GM18868 (cell line): ENCODE data around the gene PAQR5.

Experiments used
- ATAC-seq: cut with Tn5 transposase; IDR thresholded peaks from one replicate; pipeline ENCODE4 v1.9.1; 2021; ENCODE audit warnings: mild to moderate bottlenecking, moderate library complexity; ENCODE audit not compliant: unreplicated experiment

PAQR5 gene

DNA sequence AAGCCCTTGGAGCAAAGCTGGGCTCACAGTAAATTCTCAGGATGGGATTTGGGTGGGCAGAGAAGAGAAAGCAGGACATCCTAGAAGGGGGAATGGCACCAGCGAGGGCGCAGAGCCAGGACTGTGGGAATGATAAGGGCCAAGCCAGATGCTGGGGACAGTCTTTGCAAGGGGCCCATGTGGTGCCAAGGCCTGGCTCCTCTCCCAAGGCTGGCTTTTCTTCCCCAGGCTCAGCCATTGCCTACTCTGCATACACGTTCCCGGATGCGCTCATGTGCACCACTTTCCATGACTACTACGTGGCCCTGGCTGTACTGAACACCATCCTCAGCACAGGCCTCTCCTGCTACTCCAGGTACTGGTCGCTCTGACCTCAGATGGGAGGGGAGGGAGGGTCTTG, 90.7 kb downstream of the PAQR5 start:
- no peak for ATAC-seq

DNA sequence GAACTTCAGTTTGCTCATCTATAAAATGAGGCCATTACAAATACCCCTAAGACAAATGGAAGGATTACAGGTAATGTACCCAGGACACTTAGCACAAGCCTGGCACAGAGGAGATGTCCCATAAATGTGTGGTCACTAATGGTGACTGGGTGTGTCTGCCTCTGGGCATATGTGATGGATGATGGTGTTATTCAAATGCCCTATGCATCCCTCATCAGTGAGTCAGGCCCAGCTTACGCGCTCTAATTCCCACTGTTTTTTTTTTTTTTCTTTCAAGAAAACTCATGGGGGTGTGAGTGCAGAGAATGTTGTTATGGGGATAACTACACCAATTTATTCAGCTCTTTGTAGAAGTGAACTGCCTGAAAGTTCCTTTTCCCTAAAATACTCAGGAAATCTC, 91.9 kb downstream of the PAQR5 start:
- no peak for ATAC-seq

- no peak for ATAC-seq
These were observed 92.5 kb downstream of the PAQR5 start for GRCh38 chr15:69391046-69391757.

DNA sequence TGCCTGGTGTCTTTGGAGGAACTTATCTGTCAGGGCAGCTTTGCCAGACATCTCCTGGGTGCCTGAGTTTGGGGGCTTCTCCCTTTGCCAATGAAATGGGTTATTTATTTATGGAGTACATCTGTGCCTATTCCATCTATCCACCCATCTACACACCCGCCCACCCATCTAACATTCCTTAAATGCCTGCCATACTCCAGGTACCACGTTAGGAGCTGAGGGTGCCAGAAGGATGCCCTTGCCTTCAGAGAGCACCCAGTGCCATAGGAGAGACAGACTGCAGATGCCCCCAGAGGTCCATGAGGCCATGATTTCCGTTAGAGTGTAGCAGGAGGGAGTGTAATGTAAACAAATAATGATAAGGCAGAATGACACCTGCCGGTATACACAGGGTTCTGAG, 93.6 kb downstream of the PAQR5 start:
- no peak for ATAC-seq

DNA sequence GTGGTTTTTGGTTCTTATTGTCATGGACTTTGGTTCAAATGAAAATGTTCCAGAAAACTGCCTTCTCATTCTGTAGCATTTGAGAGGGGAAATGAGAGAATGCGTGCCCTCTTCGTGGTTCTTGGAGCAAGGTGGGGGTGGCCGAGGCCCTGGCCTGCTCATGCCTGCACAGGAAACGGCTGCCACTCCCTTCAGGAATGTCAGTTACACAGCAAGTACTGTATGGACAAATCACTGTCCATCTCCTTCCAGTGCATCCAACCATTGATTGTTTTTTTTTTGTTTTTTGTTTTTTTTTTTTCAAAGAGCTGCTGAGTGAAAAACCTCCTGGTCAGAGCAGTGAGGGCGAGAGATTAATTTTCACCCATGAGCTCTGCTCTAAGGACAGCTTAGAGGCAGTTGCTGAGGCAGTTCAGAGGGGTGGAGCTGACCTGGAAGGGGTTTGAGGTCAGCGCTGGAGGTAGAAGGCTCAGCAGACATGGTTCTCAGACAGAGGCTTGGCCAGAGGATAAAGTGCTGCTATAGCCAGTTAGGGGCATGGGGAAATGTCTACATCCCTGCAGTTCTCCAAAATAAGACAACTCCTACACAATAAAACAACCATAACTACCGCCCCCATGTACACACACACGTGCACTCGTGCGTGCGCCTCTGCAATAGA, 95.2 kb downstream of the PAQR5 start:
- ATAC-seq, result no peak

- peak; percentile 70 for ATAC-seq
These were observed 96.0 kb downstream of the PAQR5 start for GRCh38 chr15:69394556-69395282.

DNA sequence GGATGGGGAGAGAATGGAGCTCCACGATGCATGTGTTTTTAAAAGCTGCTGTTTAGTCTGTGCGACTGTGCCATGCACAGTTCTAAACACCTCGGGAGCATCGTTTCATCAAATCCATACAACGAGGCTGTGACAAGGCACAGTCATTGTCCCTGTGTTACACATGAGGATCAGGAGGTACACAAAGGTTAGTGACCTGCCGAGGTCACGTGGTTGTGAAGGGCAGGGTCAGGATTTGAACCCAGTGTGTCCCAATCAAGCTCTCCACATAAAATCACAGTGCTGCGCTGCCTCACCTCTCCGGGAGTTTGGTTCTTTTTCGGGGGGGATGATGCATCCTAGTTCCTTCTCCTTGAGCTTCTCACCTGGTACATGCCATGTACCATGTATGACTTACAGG, 96.7 kb downstream of the PAQR5 start:
- ATAC-seq, result no peak

GRCh38 chr15:69395991-69396390, 97.3 kb downstream of the PAQR5 start:
- no peak for ATAC-seq

DNA sequence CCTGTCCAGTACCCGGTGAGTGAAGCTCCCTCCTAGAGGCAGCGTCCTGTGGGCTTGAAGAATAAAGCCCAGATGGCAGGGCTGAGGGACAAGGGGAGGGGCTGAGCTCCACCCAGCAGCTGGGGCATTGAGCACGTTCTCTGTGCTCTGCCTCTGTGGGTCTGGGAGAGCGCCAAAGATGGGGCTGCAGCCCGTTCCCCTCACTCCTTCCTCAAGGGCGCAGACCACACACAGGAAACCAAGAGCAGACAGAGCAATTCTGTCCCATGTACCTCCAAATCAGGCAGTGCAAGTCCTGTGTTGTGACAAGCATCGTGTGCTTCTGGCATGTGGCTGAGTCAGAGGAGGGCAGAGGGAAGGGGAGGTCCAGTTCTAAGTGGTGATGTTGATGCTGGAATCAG, 99.8 kb downstream of the PAQR5 start:
- no peak for ATAC-seq

GRCh38 chr15:69400850-69401249, 102.1 kb downstream of the PAQR5 start:
- no peak for ATAC-seq

DNA sequence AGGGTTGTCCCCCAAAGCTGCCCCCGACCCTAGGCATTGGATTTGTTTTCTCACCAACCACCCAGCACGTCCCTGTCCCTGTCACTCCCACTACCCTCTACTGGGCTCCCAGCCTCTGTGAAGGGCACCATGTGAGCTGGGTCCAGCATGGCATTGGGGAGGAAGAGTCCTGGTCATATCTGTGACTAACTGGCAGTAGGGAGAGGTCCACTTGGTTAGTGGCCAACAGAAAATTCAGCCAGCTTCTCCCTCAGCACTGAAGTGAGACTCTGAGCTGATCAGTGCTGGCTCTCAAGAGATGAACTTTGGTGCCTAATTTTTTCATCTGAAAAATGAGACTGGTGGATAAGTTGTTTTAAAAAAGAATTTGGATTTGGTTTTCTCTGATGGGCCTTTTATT, 104.1 kb downstream of the PAQR5 start:
- no peak for ATAC-seq

- ATAC-seq, result no peak
These were observed 104.9 kb downstream of the PAQR5 start for GRCh38 chr15:69403594-69403993.

DNA sequence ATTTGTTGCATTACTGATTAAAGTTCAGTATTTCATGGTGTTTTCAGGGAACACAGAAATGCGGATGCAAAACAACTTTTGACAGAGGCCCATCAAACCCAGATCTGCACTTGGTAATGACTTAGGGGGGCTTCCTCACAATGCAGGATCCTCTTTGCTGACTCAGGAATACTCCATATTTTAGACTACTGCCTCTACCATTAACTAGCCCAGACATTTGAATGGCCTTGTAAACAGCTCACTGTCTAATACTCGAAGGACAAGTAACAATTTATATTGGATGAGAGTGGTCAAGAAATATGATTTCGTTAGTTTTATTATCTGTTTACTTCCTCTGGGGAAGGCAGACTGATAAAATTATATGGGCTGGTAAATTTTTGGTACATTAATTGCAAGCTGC, 106.4 kb downstream of the PAQR5 start:
- no peak for ATAC-seq

- ATAC-seq, result no peak
These were observed 109.1 kb downstream of the PAQR5 start for GRCh38 chr15:69407719-69408400.

DNA sequence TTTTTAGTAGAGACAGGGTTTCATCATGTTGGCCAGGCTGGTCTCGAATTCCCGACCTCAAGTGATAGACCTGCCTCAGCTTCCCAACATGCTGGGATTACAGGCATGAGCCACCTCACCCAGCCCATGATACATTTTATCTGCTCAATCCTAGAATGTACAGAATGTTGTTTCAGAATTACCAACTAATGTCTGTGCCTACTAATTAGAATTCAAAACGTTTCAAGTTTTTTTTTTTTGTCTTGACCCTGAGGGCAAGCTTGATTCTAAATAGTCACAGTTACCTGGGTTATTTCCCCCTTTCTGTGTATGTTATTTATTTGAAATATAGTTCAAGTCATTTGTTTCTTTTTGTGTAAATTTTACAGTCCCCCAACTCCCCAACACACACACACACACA, 110.1 kb downstream of the PAQR5 start:
- no peak for ATAC-seq

- ATAC-seq, result no peak
These were observed 111.6 kb downstream of the PAQR5 start for GRCh38 chr15:69410248-69410874.

GRCh38 chr15:69412274-69412673, 113.6 kb downstream of the PAQR5 start:
- ATAC-seq, result no peak

- ATAC-seq, result no peak
These were observed 114.0 kb downstream of the PAQR5 start for GRCh38 chr15:69412701-69413100.

DNA sequence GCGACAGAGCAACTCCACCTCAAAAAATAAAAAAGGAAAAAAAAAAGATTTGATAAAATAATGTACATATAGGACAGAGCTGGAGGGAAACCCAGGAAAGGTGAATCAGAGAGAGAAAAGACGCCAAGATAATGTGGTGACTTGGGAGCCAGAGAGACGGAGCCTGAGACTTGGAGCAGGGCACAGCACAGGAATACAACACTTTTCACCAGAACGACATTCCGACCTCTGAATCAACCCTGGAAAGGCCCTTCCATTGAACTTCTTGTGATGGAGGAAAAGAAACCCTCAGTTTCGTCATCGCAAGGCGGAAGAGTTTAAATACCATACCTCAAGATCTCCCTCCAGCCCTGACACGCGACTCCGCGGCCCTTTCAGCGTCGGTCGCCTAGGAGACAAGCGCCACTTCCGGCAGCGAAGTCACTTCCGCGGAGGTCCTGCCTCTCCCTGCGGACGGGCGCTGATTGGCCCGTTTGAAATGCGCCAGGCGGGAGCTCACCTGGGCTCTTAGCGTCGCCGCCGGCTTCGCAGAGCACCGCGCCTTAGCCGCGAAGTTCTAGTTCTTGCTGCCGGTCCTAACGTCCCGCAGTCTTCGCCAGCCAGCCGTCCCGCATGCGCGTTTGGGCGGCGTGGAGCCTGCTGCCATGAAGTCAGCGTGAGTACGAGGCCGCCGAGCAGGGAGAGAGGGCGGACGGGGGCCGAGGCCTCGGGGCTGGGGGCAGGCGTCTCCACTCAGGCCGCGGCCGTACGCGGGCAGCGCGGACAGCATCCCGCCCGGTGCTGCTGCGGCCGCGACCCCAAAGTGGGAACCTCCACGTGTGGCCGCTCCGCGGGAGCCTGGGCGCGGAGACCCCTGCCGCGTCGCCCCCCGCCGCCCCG, 115.3 kb downstream of the PAQR5 start, which contains the start of gene KIF23:
TSS of gene KIF23 (plus strand) at position 528 of the 879 bp plus-strand sequence. CDS start at position 645, 117 bp downstream.
- peak; percentile 95 for ATAC-seq

GRCh38 chr15:69414701-69415167, 116.0 kb downstream of the PAQR5 start:
- peak; percentile 22 for ATAC-seq
